ENCODE measurements around the gene LCA5. TPM values are rescaled to one million over a fixed set of nuclear protein-coding genes. Genes with fewer than 3 reads are reported as not detected.

LCA5 gene
- total RNA-seq, 4 donors from 2014 or later, result 5.7 to 9.0 (median 5.9) TPM

- TF ChIP-seq, protein P1, sequence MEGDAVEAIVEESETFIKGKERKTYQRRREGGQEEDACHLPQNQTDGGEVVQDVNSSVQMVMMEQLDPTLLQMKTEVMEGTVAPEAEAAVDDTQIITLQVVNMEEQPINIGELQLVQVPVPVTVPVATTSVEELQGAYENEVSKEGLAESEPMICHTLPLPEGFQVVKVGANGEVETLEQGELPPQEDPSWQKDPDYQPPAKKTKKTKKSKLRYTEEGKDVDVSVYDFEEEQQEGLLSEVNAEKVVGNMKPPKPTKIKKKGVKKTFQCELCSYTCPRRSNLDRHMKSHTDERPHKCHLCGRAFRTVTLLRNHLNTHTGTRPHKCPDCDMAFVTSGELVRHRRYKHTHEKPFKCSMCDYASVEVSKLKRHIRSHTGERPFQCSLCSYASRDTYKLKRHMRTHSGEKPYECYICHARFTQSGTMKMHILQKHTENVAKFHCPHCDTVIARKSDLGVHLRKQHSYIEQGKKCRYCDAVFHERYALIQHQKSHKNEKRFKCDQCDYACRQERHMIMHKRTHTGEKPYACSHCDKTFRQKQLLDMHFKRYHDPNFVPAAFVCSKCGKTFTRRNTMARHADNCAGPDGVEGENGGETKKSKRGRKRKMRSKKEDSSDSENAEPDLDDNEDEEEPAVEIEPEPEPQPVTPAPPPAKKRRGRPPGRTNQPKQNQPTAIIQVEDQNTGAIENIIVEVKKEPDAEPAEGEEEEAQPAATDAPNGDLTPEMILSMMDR (IDR thresholded peaks at IDR 0.05; ENCODE audit: low read depth), result no peak
Measured at GRCh38 chr6:79568996-79569395, 31.8 kb upstream of the LCA5 start.

DNA sequence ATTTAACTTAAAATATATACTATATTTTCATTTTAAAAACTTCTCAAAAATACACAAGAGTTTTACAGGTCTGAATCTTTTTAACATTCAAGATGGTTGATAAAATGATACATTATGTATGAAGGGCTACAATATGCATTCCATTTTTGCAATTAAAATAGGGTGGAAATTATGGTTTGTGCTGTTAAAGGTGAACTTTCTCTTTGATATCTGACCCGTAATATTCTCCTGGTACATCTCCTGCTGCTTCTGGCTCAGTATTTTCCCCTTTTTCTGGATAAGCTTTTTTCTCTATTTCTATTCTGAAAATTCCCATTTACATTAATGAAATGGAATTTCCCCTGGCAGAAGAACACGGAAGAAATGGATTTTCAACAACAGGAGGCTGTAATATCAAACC lies 27.4 kb upstream of the LCA5 start:
- TF ChIP-seq, protein P1 (IDR thresholded peaks at IDR 0.05; ENCODE audit: low read depth), result no peak

DNA sequence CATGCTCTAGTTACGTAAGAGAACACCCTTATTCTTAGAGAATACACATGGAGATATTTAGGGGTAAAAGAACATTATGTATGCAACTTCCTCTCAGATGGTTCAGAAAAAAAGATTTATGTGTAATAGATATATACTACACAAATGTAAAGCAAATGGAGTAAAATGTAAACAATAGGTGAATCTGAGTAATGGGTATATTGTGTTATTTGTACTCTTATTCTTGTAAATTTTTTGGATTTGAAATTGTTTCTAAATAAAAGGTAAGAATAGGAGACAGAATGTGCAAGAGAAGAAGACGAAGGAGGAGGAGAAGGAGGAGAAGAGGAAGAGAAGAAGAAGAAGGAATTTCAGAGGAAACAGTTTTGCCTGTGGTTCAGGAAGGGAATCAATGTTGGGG lies 22.5 kb upstream of the LCA5 start:
- TF ChIP-seq, protein P1 (IDR thresholded peaks at IDR 0.05; ENCODE audit: low read depth), result no peak

GRCh38 chr6:79557673-79558467 lies 20.6 kb upstream of the LCA5 start:
- TF ChIP-seq, protein P1 (IDR thresholded peaks at IDR 0.05; ENCODE audit: low read depth), result no peak

- TF ChIP-seq, protein P1 (IDR thresholded peaks at IDR 0.05; ENCODE audit: low read depth), result no peak
Measured at GRCh38 chr6:79554305-79554704, 17.1 kb upstream of the LCA5 start.

- TF ChIP-seq, protein P1 (IDR thresholded peaks at IDR 0.05; ENCODE audit: low read depth), result no peak
Measured at GRCh38 chr6:79551401-79551800, 14.2 kb upstream of the LCA5 start.

GRCh38 chr6:79548304-79548703 lies 11.1 kb upstream of the LCA5 start:
- TF ChIP-seq, protein P1 (IDR thresholded peaks at IDR 0.05; ENCODE audit: low read depth), result no peak
